HFF-Myc (cell line): ENCODE data around the gene MAST3.

Source experiments
- DNase-seq: peaks from one replicate; pipeline ENCODE4 v3.0.0-alpha.2; 2011; ENCODE audit warnings: low read depth; ENCODE audit errors: extremely low read depth
- H3K4me3 ChIP-seq: replicated peaks from 2 replicates; pipeline ENCODE4 v1.5.1; 2011; ENCODE audit warnings: low read depth, mild to moderate bottlenecking, control low read depth, low read length
- CTCF ChIP-seq: IDR thresholded peaks from 2 replicates; pipeline ENCODE4 v1.5.1; 2012; ENCODE audit warnings: mild to moderate bottlenecking, low read depth, low read length, control low read depth; ENCODE audit errors: missing control alignments

Gene MAST3

GRCh38 chr19:18117692-18118378 lies 20.3 kb downstream of the MAST3 start:
- peak; percentile 41 for DNase-seq

GRCh38 chr19:18118420-18119012 lies 20.9 kb downstream of the MAST3 start:
- DNase-seq = no peak
- peak overlapping the region; percentile 70 for H3K4me3 ChIP-seq
- TF ChIP-seq CTCF = no peak

More at GRCh38 chr19:18117692-18118378, 20.3 kb downstream of the MAST3 start:
- H3K4me3 ChIP-seq = peak overlapping the region; percentile 70
- no peak for TF ChIP-seq CTCF

GRCh38 chr19:18119013-18119716 lies 21.6 kb downstream of the MAST3 start:
- H3K4me3 ChIP-seq = peak overlapping the region; percentile 70
- no peak for TF ChIP-seq CTCF
- no peak for DNase-seq

GRCh38 chr19:18119717-18120105 lies 22.1 kb downstream of the MAST3 start:
- H3K4me3 ChIP-seq = no peak overlapping the region; the same call in 1 of the 2 replicates
- no peak for TF ChIP-seq CTCF
- DNase-seq = no peak

- DNase-seq = no peak
- TF ChIP-seq CTCF = no peak
- no peak overlapping the region for H3K4me3 ChIP-seq
These were observed 22.5 kb downstream of the MAST3 start for GRCh38 chr19:18120127-18120526.

GRCh38 chr19:18121166-18121565 lies 23.6 kb downstream of the MAST3 start:
- TF ChIP-seq CTCF = no peak
- no peak overlapping the region for H3K4me3 ChIP-seq
- no peak for DNase-seq
